HG03097 (cell line): Measurements from ENCODE around the gene PDCD2L.
"Not testable (repeated sequence)": the region's sequence is repeated elsewhere in the genome, so short reads cannot be mapped to it uniquely, and the experiment has no call there.

ENCODE experiments used
- ATAC-seq: cut with Tn5 transposase; IDR thresholded peaks from one replicate; pipeline ENCODE4 v1.9.1; 2021; ENCODE audit not compliant: unreplicated experiment, low FRiP score

PDCD2L gene

GRCh38 chr19:34404109-34404909 lies at the start of gene PDCD2L:
PDCD2L (plus strand) TSS chr19:34404399; CDS start chr19:34404431, 32 bp downstream.
- peak; percentile 72 for ATAC-seq

GRCh38 chr19:34355201-34355600 lies 49.0 kb upstream of the PDCD2L start:
- ATAC-seq, result no peak

GRCh38 chr19:34356875-34357274 lies 47.3 kb upstream of the PDCD2L start:
- no peak for ATAC-seq

GRCh38 chr19:34357431-34357830 lies 46.8 kb upstream of the PDCD2L start:
- ATAC-seq, result no peak

- peak; percentile 90 for ATAC-seq
Observed at GRCh38 chr19:34359140-34359953, 44.9 kb upstream of the PDCD2L start.

- no peak for ATAC-seq
Observed at GRCh38 chr19:34359954-34360315, 44.3 kb upstream of the PDCD2L start.

GRCh38 chr19:34360354-34360909 lies 43.8 kb upstream of the PDCD2L start:
- no peak for ATAC-seq

- ATAC-seq, result no peak
Observed at GRCh38 chr19:34362679-34363069, 41.5 kb upstream of the PDCD2L start.

GRCh38 chr19:34363094-34363493 lies 41.1 kb upstream of the PDCD2L start:
- ATAC-seq, result no peak

GRCh38 chr19:34363930-34364329 lies 40.3 kb upstream of the PDCD2L start:
- ATAC-seq, result no peak

- no peak for ATAC-seq
Observed at GRCh38 chr19:34364462-34364829, 39.8 kb upstream of the PDCD2L start.

GRCh38 chr19:34364830-34365462 lies 39.3 kb upstream of the PDCD2L start, which contains the start of gene GPI:
GPI (plus strand) TSS chr19:34365196; CDS start chr19:34365267, 71 bp downstream.
- peak; percentile 55 for ATAC-seq

- ATAC-seq, result peak; percentile 5
Observed at GRCh38 chr19:34365463-34366401, 38.5 kb upstream of the PDCD2L start.

- no peak for ATAC-seq
Observed at GRCh38 chr19:34366738-34367623, 37.2 kb upstream of the PDCD2L start.

- ATAC-seq, result no peak
Observed at GRCh38 chr19:34367624-34367957, 36.6 kb upstream of the PDCD2L start.

- no peak for ATAC-seq
Observed at GRCh38 chr19:34368338-34368737, 35.9 kb upstream of the PDCD2L start.

GRCh38 chr19:34369166-34369565 lies 35.0 kb upstream of the PDCD2L start:
- not testable (repeated sequence) for ATAC-seq

GRCh38 chr19:34370117-34370516 lies 34.1 kb upstream of the PDCD2L start:
- no peak for ATAC-seq

- no peak for ATAC-seq
Observed at GRCh38 chr19:34370983-34371382, 33.2 kb upstream of the PDCD2L start.
